A673 (cell line): ENCODE measurements around the gene SHISA8. TPM values are rescaled to one million over a fixed set of nuclear protein-coding genes. Genes with fewer than 3 reads are reported as not detected.
"Not testable (repeated sequence)": the region's sequence is repeated elsewhere in the genome, so short reads cannot be mapped to it uniquely, and the experiment has no call there.

Experiments
- BruUV-seq: library from RNA; stranded (reverse); fragments of 400-500 nt; replicated peaks from 2 replicates; lab custom pipeline; 2021; lab: Mats Ljungman, UMichigan
- CTCF ChIA-PET: fragments of 300-600 bp; sonication (Branson Sonifier 250); formaldehyde crosslinking; loops from one replicate; lab custom pipeline; 2022; ENCODE audit warnings: antibody characterized with exemption; lab: Charles Lee
- POLR2A ChIA-PET: fragments of 300-600 bp; sonication (Branson Sonifier 250); formaldehyde crosslinking; loops from one replicate; lab custom pipeline; 2022; ENCODE audit warnings: antibody characterized with exemption; ENCODE audit not compliant: low non-redundant PET; lab: Charles Lee
- DNase-seq: peaks from one replicate; pipeline ENCODE4 v3.0.0-alpha.2; 2015; ENCODE audit warnings: low spot score
- H3K27ac ChIP-seq: fragments of 200-600 bp; sonication (generic); 2 replicates; pipeline ENCODE4 v1.5.1; 2016; ENCODE audit warnings: mixed run types, low read depth, mild to moderate bottlenecking, mixed read lengths, antibody characterized with exemption, low read length; ENCODE audit not compliant: poor library complexity, severe bottlenecking
- H3K27me3 ChIP-seq: fragments of 200-600 bp; sonication (generic); replicated peaks from 2 replicates; pipeline ENCODE4 v1.6.1; 2017; ENCODE audit warnings: mixed run types, low read depth, mild to moderate bottlenecking, mixed read lengths, antibody characterized with exemption, low read length; ENCODE audit not compliant: insufficient read depth, poor library complexity
- H3K36me3 ChIP-seq: fragments of 200-600 bp; sonication (generic); 2 replicates; pipeline ENCODE4 v1.6.1; 2016; ENCODE audit warnings: mixed run types, mild to moderate bottlenecking, mixed read lengths, antibody characterized with exemption, low read length; ENCODE audit not compliant: insufficient read depth, poor library complexity, severe bottlenecking
- H3K4me1 ChIP-seq: fragments of 200-600 bp; sonication (generic); 2 replicates; pipeline ENCODE4 v1.6.1; 2017; ENCODE audit warnings: mixed run types, mild to moderate bottlenecking, mixed read lengths, antibody characterized with exemption, low read length; ENCODE audit not compliant: insufficient read depth, poor library complexity, severe bottlenecking
- H3K4me3 ChIP-seq: fragments of 200-600 bp; sonication (generic); 2 replicates; pipeline ENCODE4 v1.5.1; 2016; ENCODE audit warnings: low read depth, mixed run types, mild to moderate bottlenecking, mixed read lengths, low read length; ENCODE audit not compliant: poor library complexity, severe bottlenecking
- H3K9me3 ChIP-seq: fragments of 200-600 bp; sonication (generic); 2 replicates; pipeline ENCODE4 v1.6.1; 2016; ENCODE audit warnings: mixed run types, low read depth, mild to moderate bottlenecking, mixed read lengths, antibody characterized with exemption, low read length; ENCODE audit not compliant: poor library complexity, severe bottlenecking
- EZH2 ChIP-seq: fragments of 200-600 bp; sonication (generic); IDR thresholded peaks from 2 replicates; pipeline ENCODE4 v1.6.1; 2017; ENCODE audit warnings: borderline replicate concordance, low read depth, mild to moderate bottlenecking, mixed read lengths, antibody characterized with exemption, low read length; ENCODE audit not compliant: poor library complexity, severe bottlenecking
- intact Hi-C: fragments of 100-400 bp; cut with micrococcal nuclease; formaldehyde crosslinking; loops from one replicate; pipeline ENCODE4 v1.10.0; 2022; ENCODE audit not compliant: unreplicated experiment
- total RNA-seq: library from RNA; stranded (reverse); gene quantifications from 2 replicates; pipeline ENCODE4 v1.2.3, GENCODE V29; 2021
- TF ChIP-seq, protein P1 (sequence below): fragments of 300-800, 200-600 bp; sonication (generic); conservative IDR thresholded peaks from 2 replicates; pipeline ENCODE4 v1.5.1; 2017; ENCODE audit warnings: low read depth, mild to moderate bottlenecking, antibody characterized with exemption, low read length, moderate library complexity, mixed read lengths

SHISA8 gene
- total RNA-seq, 1 experiment from 2014 or later: 1.4 TPM

DNA sequence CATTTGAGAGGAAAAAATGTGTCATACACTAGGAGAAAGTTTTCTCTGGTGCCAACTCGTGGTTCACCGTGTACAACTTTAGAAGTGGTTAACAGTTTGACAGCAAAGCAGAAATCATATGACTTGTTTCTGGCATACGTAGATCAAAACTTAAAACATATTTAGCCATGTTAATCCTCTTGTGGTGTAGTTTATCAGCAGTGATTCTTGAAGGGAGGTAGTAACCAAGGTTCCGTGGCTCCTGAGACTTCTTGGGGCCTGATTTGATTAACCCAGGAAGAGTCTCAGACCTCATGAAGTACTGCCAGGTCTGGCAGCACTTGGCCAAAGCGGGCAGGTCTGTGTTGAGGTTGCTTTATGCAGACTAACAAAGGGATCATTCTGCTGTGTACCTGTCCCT is 41.5 kb downstream of the SHISA8 start:
- CTCF ChIA-PET: no interaction called here

DNA sequence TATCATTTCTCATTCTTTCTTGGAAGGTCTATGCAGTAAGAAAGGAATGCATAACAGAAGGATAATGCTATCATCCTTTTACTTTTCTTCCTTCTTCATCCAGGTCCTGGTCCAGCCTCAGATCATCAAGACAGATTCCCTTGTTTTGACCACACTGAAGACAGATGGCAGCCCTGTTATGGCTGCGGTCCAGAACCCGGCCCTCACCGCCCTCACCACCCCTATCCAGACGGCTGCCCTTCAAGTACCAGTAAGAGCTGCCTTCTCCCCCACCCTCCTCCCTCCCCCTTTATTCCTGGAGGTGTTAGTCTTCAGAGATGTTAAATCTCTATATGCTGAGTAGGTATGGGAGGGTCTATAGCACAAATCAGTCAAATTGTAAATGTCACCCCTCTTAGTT is 44.1 kb downstream of the SHISA8 start:
- intact Hi-C loops: no loop called here
- no TSS peak for BruUV-seq
- no peak for TF ChIP-seq EZH2
- TF ChIP-seq, protein P1, sequence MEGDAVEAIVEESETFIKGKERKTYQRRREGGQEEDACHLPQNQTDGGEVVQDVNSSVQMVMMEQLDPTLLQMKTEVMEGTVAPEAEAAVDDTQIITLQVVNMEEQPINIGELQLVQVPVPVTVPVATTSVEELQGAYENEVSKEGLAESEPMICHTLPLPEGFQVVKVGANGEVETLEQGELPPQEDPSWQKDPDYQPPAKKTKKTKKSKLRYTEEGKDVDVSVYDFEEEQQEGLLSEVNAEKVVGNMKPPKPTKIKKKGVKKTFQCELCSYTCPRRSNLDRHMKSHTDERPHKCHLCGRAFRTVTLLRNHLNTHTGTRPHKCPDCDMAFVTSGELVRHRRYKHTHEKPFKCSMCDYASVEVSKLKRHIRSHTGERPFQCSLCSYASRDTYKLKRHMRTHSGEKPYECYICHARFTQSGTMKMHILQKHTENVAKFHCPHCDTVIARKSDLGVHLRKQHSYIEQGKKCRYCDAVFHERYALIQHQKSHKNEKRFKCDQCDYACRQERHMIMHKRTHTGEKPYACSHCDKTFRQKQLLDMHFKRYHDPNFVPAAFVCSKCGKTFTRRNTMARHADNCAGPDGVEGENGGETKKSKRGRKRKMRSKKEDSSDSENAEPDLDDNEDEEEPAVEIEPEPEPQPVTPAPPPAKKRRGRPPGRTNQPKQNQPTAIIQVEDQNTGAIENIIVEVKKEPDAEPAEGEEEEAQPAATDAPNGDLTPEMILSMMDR: no peak
- POLR2A ChIA-PET: no interaction called here
- Histone ChIP-seq H3K27ac (no peak overlapping the region), H3K4me3 (no peak overlapping the region), H3K9me3 (no peaks in the 10 kb centered on the region), H3K27me3 (no peaks in the 10 kb centered on the region), H3K4me1 (no peaks in the 10 kb centered on the region), H3K36me3 (peaks cover 88% of the 10 kb centered on the region)
- CTCF ChIA-PET: no interaction called here
- DNase-seq: no peak

More for the DNA sequence above, 41.5 kb downstream of the SHISA8 start:
- no peaks in the 10 kb centered on the region for H3K4me1 ChIP-seq
- H3K36me3 ChIP-seq: peaks cover 93% of the 10 kb centered on the region
- TSS peak; percentile 18 for BruUV-seq
- no peak for TF ChIP-seq EZH2
- TF ChIP-seq, protein P1: no peak
- intact Hi-C loops: no loop called here
- H3K4me3 ChIP-seq: no peak overlapping the region
- POLR2A ChIA-PET: no interaction called here
- DNase-seq: no peak
- H3K27ac ChIP-seq: no peak overlapping the region
- H3K9me3 ChIP-seq: no peaks in the 10 kb centered on the region
- H3K27me3 ChIP-seq: no peaks in the 10 kb centered on the region

DNA sequence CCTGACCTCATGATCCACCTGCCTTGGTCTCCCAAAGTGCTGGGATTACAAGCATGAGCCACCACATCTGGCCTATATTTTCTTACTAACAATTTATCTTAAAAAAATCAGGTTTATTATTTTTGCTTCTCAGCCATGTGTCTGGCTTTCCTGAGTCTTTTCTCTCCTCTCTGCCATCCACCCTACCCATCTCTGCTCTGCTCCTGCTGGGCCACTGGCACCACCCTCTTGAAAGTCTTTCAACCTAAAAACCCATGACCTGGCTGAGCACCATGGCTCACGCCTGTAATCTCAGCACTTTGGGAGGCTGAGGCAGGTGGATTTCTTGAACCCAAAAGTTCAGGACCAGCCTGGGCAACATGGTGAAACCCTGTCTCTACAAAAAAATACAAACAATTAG is 44.8 kb downstream of the SHISA8 start:
- CTCF ChIA-PET, H3K9me3 ChIP-seq, H3K27ac ChIP-seq, DNase-seq, H3K27me3 ChIP-seq, intact Hi-C loops, POLR2A ChIA-PET, BruUV-seq, H3K4me3 ChIP-seq, H3K4me1 ChIP-seq: not testable (repeated sequence)
- H3K36me3 ChIP-seq: peaks cover 81% of the 10 kb centered on the region

DNA sequence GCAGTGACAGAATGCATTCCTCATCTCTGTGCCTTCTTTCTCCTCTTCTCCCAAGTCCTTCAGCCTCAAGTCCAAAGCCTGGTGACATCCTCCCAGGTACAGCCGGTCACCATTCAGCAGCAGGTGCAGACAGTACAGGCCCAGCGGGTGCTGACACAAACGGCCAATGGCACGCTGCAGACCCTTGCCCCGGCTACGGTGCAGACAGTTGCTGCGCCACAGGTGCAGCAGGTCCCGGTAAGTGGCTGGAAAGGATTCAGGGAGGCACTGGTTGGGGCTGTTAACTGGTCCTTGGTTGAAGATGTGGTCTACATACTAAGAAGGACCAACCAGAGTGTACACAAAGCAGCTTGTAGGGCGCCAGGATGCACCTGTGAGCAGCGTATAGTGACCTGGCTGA is 46.3 kb downstream of the SHISA8 start:
- H3K27ac ChIP-seq: no peak overlapping the region
- H3K27me3 ChIP-seq: no peaks in the 10 kb centered on the region
- no TSS peak for BruUV-seq
- intact Hi-C loops: no loop called here
- CTCF ChIA-PET: interaction anchor here (1.6 kb wide), 1 partner anchor 171 kb away, joined by 4 read pairs; no protein-coding TSS in a partner anchor
- TF ChIP-seq, protein P1: no peak
- TF ChIP-seq EZH2: no peak
- POLR2A ChIA-PET: no interaction called here
- no peaks in the 10 kb centered on the region for H3K9me3 ChIP-seq
- H3K4me1 ChIP-seq: no peaks in the 10 kb centered on the region
- peaks cover 67% of the 10 kb centered on the region for H3K36me3 ChIP-seq
- no peak for DNase-seq
- no peak overlapping the region for H3K4me3 ChIP-seq
